Activated CD8-positive, alpha-beta memory T cell treated with anti-CD3 and anti-CD28 coated beads, Interleukin-2, amount 50 U/mL, for 1 hour (primary cell): ENCODE results near the gene NMUR1.

ENCODE experiments used
- DNase-seq: peaks from one replicate; pipeline ENCODE4 v3.0.0-alpha.2; 2020; ENCODE audit errors: extremely low read depth

Gene NMUR1

GRCh38 chr2:231486851-231487596, 43.2 kb downstream of the NMUR1 start:
- DNase-seq: no peak

DNA sequence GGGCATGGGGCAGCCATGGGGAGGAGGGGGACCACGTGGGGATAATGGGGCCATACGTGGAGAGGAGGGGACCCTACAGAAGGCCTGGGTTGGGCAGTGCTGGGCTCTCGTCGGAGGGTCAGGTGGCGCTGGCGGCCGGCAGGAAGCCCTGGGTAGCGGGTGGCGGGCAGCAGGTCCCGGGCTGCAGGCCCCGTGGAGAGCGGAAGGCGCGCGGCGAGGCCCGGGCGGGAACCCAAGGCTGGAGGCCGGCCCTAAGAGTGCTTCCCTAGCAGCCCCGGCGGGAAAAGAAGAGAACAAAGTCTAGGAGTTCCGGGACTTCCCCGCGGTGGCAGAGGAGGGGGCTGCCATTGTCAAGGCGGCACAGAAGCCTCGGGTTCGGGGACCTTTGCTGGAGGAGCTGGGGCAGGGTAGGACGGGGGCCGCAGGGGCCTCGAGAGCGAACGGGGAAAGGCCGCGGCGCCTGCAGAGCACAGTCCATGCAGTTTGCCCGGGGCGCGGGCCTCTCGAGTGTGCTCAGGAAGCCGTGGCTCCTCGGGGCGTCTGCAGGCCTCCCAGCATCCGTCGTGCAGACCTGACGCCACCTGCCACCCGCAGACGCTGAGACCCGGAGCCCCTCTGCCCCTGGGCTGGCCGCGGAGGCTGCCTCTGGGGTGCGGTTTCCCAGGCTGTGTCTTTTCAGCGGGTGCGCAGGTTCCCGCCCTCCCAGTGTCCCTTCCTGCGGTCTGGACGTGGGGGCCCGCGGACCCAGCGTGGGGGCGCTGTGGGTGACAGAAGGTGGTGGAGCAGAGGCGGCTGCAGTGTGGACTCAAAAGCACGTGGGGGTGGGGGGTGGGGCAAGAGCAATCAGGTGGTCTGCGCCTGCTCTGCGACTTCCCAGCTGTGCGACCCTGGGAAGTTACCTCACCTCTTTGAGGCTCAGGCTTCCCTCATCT, 46.6 kb downstream of the NMUR1 start:
- DNase-seq: no peak

DNA sequence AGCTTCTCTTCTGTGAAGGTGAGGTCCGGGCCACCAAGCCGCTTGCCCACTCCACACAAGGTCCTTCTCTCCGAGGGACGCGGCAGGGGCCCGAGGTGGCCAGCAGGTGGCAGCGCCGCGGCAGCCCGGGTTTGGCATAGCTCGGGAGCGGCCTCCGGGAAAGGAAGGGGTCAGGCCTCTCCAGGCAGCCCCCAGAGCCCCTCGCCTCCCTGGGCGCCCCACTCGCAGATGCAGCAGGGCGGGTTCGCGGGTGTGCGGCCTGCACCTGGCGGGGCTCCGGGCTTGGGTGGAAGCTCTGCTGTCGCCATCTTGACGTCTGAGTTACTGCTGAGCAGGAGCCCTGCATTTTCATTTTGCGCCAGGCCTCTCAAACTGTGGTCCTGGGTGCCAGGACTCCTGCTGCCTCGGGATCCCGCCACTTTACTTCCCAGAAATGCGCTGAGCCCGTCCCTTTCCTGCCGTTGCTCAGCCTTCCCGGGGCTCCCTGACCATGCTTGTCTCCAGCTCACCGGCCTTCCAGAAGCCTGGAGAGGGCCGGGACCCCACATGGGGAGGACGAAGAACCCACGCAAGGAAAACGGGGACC, 47.3 kb downstream of the NMUR1 start:
- peak; percentile 17 for DNase-seq

DNA sequence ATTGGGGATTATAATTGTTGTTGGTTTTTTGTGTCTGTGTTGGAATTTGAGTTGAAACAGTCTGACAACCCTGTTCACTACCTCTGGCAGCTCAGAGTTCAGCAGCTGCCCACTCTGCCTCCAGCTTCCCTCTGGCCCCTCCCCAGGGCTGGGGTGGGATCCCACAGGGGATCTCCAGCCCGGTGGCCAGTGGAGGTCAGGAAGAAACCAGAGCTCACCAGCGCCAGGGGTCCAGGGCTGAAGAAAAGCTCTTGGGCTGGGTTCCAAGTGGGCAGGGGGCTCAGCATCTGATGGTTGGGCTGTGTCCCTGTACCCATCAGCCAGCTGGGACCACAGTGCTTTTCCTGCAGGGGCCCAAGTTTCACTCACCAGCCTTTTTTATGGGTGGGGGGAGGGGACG, 49.5 kb downstream of the NMUR1 start:
- no peak for DNase-seq

DNA sequence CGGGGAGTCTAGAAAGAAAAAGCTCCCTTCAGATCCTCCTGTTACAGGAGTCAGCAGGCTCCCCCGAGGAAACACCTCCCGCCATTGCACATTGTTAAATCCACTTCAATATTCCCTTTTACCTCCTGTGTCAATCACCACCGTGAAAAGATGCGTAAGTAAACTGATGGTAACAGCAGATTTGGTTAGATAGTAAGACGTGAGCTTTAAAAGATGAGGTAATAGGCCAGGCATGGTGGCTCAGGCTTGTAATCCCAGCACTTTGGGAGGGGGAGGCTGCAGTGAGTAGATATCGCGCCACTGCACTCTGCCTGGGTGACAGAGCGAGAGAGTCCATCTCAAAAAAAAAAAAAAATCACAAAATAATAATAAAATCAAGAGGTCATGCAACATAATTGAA, 50.8 kb downstream of the NMUR1 start:
- DNase-seq: no peak

- DNase-seq: no peak
These were observed 53.3 kb downstream of the NMUR1 start for GRCh38 chr2:231476920-231477319.

- no peak for DNase-seq
These were observed 54.3 kb downstream of the NMUR1 start for GRCh38 chr2:231475965-231476364.
